Skeletal muscle tissue (tissue), 4 donors: Measurements from ENCODE around the gene UBE2D2. TPM values are rescaled to one million over a fixed set of nuclear protein-coding genes. Genes with fewer than 3 reads are reported as not detected.

Source experiments
- H3K27ac ChIP-seq: one replicate; pipeline ENCODE4 v1.7.0; 2013; ENCODE audit warnings: mild to moderate bottlenecking, low read depth, low read length, inconsistent platforms
- H3K27me3 ChIP-seq, 3 donors: one replicate each; pipeline ENCODE4 v1.7.0; 2013; ENCODE audit warnings: low read length in 3 of 3; ENCODE audit not compliant: control insufficient read depth in 3 of 3, insufficient read depth in 3 of 3
- H3K36me3 ChIP-seq, 3 donors: one replicate each; pipeline ENCODE4 v1.7.0; 2013; ENCODE audit warnings: low read length in 3 of 3; ENCODE audit not compliant: control insufficient read depth in 3 of 3, insufficient read depth in 3 of 3
- H3K4me1 ChIP-seq, 3 donors: one replicate each; pipeline ENCODE4 v1.7.0; 2013; ENCODE audit warnings: low read length in 3 of 3, mild to moderate bottlenecking in 3 of 3; ENCODE audit not compliant: control insufficient read depth in 3 of 3, insufficient read depth in 3 of 3
- H3K4me3 ChIP-seq, 3 donors: one replicate each; pipeline ENCODE4 v1.7.0; 2013; ENCODE audit warnings: low read length in 3 of 3
- H3K9ac ChIP-seq, 3 donors: one replicate each; pipeline ENCODE4 v1.7.0; 2013; ENCODE audit warnings: low read length in 3 of 3, mild to moderate bottlenecking in 3 of 3, moderate library complexity in 2 of 3, low read depth in 1 of 3
- H3K9me3 ChIP-seq, 3 donors: one replicate each; pipeline ENCODE4 v1.7.0; 2013; ENCODE audit warnings: low read length in 3 of 3; ENCODE audit not compliant: control insufficient read depth in 3 of 3
- total RNA-seq: library from RNA; depleted of rRNA; stranded (reverse); fragments of >200 nt; gene quantifications from one replicate; pipeline ENCODE4 v1.2.3, GENCODE V29; 2014
- donor health status: Osteomylitis.

UBE2D2 gene
- total RNA-seq, 1 donor from 2014 or later: 81.9 TPM

DNA sequence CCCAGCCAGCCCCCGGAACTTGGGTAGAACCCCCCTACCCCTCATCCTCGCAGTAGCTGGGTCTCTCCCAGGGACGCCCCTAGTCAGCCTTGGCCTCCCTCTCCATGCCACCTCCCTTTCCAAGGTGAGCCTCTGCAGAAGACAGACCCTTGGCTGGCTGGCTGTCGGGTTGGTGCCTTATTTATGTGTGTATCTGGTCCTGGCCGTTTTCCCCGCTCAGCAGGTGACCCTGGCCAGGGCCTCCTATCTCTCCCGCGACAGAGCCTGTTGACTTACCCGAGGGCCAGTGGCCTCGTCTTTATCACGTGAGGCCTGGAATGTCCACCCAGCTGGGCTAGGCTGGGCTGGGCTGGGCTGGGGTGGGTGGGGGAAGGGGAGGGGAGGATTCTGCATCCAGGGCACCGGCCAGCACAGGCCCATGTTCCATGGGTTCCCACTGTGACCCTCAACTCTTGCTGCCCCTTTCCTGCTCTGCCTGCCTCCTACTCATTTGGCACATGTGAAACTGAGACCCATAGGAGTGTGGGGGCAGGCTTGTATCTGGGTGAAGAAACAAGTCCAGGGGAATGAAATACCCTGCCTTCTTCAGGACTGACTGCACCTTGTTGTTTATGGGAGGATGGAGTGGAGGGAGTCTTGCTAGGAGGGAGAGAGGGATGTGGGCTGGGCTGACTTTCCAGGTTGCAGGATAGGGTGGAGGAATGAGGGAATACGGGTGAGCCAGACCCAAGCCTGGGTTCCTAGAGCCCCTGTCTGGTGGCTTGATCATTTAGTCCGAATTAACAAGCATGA lies 90.1 kb downstream of the UBE2D2 start:
- Histone ChIP-seq H3K4me3 (peak overlapping the region; percentile 82 to 85 (median 85)), H3K9me3 (no peaks in the 10 kb centered on the region), H3K27ac (peak overlapping the region; percentile 85), H3K36me3 (peaks cover 0 to 2% (median 0%) of the 10 kb centered on the region in 3 donors), H3K4me1 (peaks cover 58 to 68% (median 66%) of the 10 kb centered on the region in 3 donors), H3K27me3 (no peaks in the 10 kb centered on the region), H3K9ac (peak overlapping the region; percentile 92 to 97 (median 94))

DNA sequence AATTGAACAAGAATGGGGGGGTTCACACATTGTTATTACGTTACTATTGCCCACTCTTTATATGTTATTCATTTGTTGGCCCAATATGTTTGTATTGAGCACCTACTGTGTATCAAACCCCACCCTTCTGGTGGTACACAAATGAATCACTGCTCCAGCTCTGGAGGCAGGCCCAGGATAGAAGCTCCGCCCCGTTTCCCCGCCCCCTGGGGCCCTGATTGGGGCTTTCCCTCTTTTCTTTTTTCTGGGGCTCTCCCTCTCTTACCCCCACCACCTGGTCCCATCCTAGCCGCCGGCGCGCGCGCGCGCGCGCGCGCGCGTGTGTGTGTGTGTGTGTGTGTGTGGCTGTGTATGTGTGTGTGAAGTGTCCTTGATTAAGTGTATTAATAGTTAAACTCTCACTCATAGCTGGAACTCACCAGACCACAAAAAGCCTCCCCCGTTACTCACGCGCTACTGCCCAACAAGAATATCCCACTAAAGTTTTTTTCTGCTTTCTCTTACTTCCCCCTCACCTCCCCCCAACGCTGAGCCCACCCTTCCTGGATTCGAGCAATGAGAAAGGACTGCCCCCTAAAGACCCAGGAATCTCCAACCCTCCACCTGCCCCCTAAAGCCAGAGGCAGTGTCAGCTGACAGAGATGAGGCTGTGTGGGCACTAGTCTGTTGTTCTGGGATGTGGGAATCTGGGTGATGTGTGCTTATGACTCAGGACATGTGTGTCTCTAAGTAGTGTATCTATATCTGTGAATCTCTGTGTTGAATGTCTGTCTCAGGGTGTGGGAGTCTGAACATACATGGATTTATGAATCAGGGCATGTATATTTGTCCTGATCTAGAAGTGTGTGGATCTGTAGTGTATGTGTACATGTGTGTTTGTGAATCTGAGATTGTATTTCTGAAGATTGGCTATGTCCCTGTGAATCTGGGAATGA lies 91.0 kb downstream of the UBE2D2 start:
- Histone ChIP-seq H3K27ac (peak overlapping the region; percentile 85), H3K27me3 (no peaks in the 10 kb centered on the region), H3K9me3 (no peaks in the 10 kb centered on the region), H3K4me1 (peaks cover 63 to 69% (median 69%) of the 10 kb centered on the region in 3 donors), H3K9ac (peak overlapping the region; percentile 65 to 84 (median 81)), H3K36me3 (peaks cover 0 to 2% (median 0%) of the 10 kb centered on the region in 3 donors), H3K4me3 (peak overlapping the region; percentile 50 to 68 (median 63))

GRCh38 chr5:139652788-139653241 lies 91.7 kb downstream of the UBE2D2 start:
- H3K4me1 ChIP-seq: peaks cover 63 to 69% (median 69%) of the 10 kb centered on the region in 3 donors

GRCh38 chr5:139653616-139654015 lies 92.5 kb downstream of the UBE2D2 start:
- Histone ChIP-seq H3K9ac (peak overlapping the region; percentile 65 to 84 (median 81)), H3K9me3 (no peaks in the 10 kb centered on the region), H3K4me1 (peaks cover 69 to 76% (median 75%) of the 10 kb centered on the region in 3 donors), H3K4me3 (peak overlapping the region; percentile 49 to 63 (median 50)), H3K36me3 (peaks cover 0 to 2% (median 0%) of the 10 kb centered on the region in 3 donors), H3K27me3 (no peaks in the 10 kb centered on the region), H3K27ac (peak overlapping the region; percentile 85)

More at GRCh38 chr5:139652788-139653241, 91.7 kb downstream of the UBE2D2 start:
- H3K27ac ChIP-seq: peak overlapping the region; percentile 85
- H3K4me3 ChIP-seq: peak overlapping the region; percentile 49 to 63 (median 50)
- no peaks in the 10 kb centered on the region for H3K9me3 ChIP-seq
- peaks cover 0 to 2% (median 0%) of the 10 kb centered on the region in 3 donors for H3K36me3 ChIP-seq
- peak overlapping the region; percentile 65 to 84 (median 81) for H3K9ac ChIP-seq
- H3K27me3 ChIP-seq: no peaks in the 10 kb centered on the region

DNA sequence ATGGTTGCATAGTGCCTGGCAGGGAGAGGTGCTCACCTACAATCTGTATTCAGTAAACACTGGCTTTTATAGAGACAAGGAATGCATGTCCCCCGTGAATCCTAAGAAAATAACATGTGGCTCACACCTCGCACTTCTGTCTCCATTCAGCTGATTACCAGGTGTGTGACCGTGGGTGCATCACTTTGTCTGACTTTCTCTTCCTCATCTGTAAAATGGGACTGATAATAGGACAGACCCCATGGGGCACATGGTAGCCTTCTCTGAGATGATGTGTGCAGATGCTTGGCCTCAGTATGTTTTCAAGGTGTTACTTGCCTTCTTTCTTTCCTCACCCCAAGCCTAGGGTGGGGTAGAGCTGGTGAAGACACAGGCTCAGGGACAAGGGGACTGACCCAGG lies 93.3 kb downstream of the UBE2D2 start:
- Histone ChIP-seq H3K27me3 (no peaks in the 10 kb centered on the region), H3K27ac (peak overlapping the region; percentile 85), H3K36me3 (peaks cover 0 to 2% (median 0%) of the 10 kb centered on the region in 3 donors), H3K4me3 (peak overlapping the region; percentile 39 to 69 (median 54)), H3K9ac (peak overlapping the region; percentile 65 to 84 (median 81)), H3K4me1 (peaks cover 78 to 85% (median 84%) of the 10 kb centered on the region in 3 donors), H3K9me3 (no peaks in the 10 kb centered on the region)

DNA sequence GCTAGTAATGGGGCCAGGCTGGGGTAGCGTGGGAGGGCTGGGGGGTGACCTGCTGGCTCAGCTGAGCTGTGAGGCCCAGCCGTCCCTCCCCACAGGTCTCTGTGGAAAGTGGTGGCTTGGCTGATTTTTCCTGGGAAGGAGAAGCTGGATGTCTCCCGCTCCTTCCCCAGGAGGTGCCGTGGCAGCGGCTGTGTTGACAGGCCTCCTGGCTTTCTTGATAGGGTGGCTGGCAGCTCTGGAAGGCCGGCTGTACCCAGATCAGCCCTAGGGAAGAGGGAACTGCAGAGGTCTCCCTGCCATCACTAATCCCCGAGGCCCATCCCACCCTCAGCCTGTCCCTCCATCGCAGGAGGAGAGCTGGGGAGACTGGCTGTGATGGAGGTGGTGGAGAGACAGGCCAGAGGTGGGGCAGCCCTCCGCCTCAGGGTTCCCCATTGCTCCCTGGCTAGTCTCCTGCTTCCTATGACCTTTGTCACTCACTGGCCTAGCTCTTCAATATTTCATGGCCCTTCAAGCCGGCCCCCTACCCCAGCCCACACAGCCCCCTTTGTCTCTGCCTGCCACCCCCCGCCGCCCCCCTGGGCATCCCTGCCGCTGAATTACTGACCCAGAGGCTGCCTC lies 93.8 kb downstream of the UBE2D2 start:
- no peaks in the 10 kb centered on the region for H3K36me3 ChIP-seq
- peak overlapping the region; percentile 65 to 84 (median 81) for H3K9ac ChIP-seq
- H3K27me3 ChIP-seq: no peaks in the 10 kb centered on the region
- H3K27ac ChIP-seq: peak overlapping the region; percentile 85
- H3K4me3 ChIP-seq: peak overlapping the region; percentile 39 to 69 (median 55)
- no peaks in the 10 kb centered on the region for H3K9me3 ChIP-seq
- H3K4me1 ChIP-seq: peaks cover 83 to 90% (median 89%) of the 10 kb centered on the region in 3 donors

GRCh38 chr5:139655727-139656271 lies 94.7 kb downstream of the UBE2D2 start:
- Histone ChIP-seq H3K4me3 (peak overlapping the region; percentile 41 to 69 (median 50)), H3K27me3 (no peaks in the 10 kb centered on the region), H3K36me3 (no peaks in the 10 kb centered on the region), H3K9me3 (no peaks in the 10 kb centered on the region), H3K9ac (peak overlapping the region; percentile 66 to 85 (median 81)), H3K4me1 (peaks cover 87 to 93% (median 93%) of the 10 kb centered on the region in 3 donors), H3K27ac (peak overlapping the region; percentile 85)

GRCh38 chr5:139657363-139658321 lies 96.5 kb downstream of the UBE2D2 start:
- Histone ChIP-seq H3K4me3 (peak overlapping the region; percentile 29 to 71 (median 60)), H3K27ac (peak overlapping the region; percentile 85), H3K27me3 (no peaks in the 10 kb centered on the region), H3K9me3 (no peaks in the 10 kb centered on the region), H3K36me3 (no peaks in the 10 kb centered on the region), H3K4me1 (peaks cover 87 to 97% (median 94%) of the 10 kb centered on the region in 3 donors), H3K9ac (peak overlapping the region; percentile 66 to 93 (median 67))
